CD4-positive, alpha-beta T cell treated with Interleukin-4 for 1 hour (primary cell): Measurements from ENCODE around the gene RAPGEF1.
A peak's percentile ranks its signal among the peaks of the same experiment; 100 is the strongest.

Source experiments
- DNase-seq, 2 donors: peaks; one replicate each; pipeline ENCODE4 v3.0.0-alpha.2; 2020 to 2022

RAPGEF1 gene

GRCh38 chr9:131639769-131640437, 100.0 kb downstream of the RAPGEF1 start:
- no peak for DNase-seq

GRCh38 chr9:131636593-131636992, 103.3 kb downstream of the RAPGEF1 start:
- DNase-seq = no peak

- no peak for DNase-seq
Observed at GRCh38 chr9:131635892-131636291, 104.0 kb downstream of the RAPGEF1 start.

- peak; percentile 84 to 89 for DNase-seq
Observed at GRCh38 chr9:131635285-131635684, 104.6 kb downstream of the RAPGEF1 start.

- no peak for DNase-seq
Observed at GRCh38 chr9:131633491-131634031, 106.3 kb downstream of the RAPGEF1 start.

GRCh38 chr9:131631306-131631705, 108.6 kb downstream of the RAPGEF1 start:
- no peak for DNase-seq

- peak; percentile 51 to 57 for DNase-seq
Observed at GRCh38 chr9:131630205-131630831, 109.6 kb downstream of the RAPGEF1 start.

- DNase-seq = no peak
Observed at GRCh38 chr9:131629825-131630204, 110.1 kb downstream of the RAPGEF1 start.

GRCh38 chr9:131629226-131629500, 110.7 kb downstream of the RAPGEF1 start:
- DNase-seq = no peak

GRCh38 chr9:131628459-131629225, 111.2 kb downstream of the RAPGEF1 start:
- peak; percentile 55 to 73 for DNase-seq

GRCh38 chr9:131627648-131628458, 112.0 kb downstream of the RAPGEF1 start:
- peak; percentile 90 for DNase-seq

GRCh38 chr9:131627326-131627647, 112.6 kb downstream of the RAPGEF1 start:
- no peak for DNase-seq

- DNase-seq = peak in 1 of 2 donors; percentile 45
Observed at GRCh38 chr9:131625790-131626670, 113.8 kb downstream of the RAPGEF1 start.

- no peak for DNase-seq
Observed at GRCh38 chr9:131625508-131625787, 114.4 kb downstream of the RAPGEF1 start.

GRCh38 chr9:131624636-131625507, 115.0 kb downstream of the RAPGEF1 start:
- DNase-seq = no peak

GRCh38 chr9:131623655-131624330, 116.1 kb downstream of the RAPGEF1 start:
- no peak for DNase-seq

GRCh38 chr9:131622523-131622922, 117.4 kb downstream of the RAPGEF1 start:
- no peak for DNase-seq

GRCh38 chr9:131621551-131622358, 118.1 kb downstream of the RAPGEF1 start:
- DNase-seq = peak; percentile 45 to 64

- no peak for DNase-seq
Observed at GRCh38 chr9:131620764-131621520, 118.9 kb downstream of the RAPGEF1 start.
